IMR-90 (cell line): ENCODE data around the gene PHF11. TPM values are rescaled to one million over a fixed set of nuclear protein-coding genes. Genes with fewer than 3 reads are reported as not detected.

ENCODE experiments used
- ATAC-seq: fragments of 200-7000 bp; cut with Tn5 transposase; 2 replicates; pipeline ENCODE4 v1.9.1; 2020; ENCODE audit warnings: low read depth, mild to moderate bottlenecking, moderate library complexity
- BruUV-seq: library from RNA; stranded (reverse); fragments of 400-500 nt; replicated peaks from 2 replicates; lab custom pipeline; 2021; lab: Mats Ljungman, UMichigan
- CTCF ChIA-PET: fragments of 300-600 bp; formaldehyde crosslinking; extraction: SDS; loops from one replicate; lab custom pipeline; 2021; ENCODE audit warnings: antibody characterized with exemption; lab: Yijun Ruan, JAX
- POLR2A ChIA-PET: fragments of 300-600 bp; sonication (Branson Sonifier 250); formaldehyde crosslinking; loops from one replicate; lab custom pipeline; 2022; ENCODE audit warnings: antibody characterized with exemption; ENCODE audit not compliant: unreplicated experiment; lab: Charles Lee
- DNase-seq: peaks from one replicate; pipeline ENCODE4 v3.0.0; 2013
- H2AFZ ChIP-seq: replicated peaks from 2 replicates; pipeline ENCODE3; 2013; ENCODE audit warnings: low read length, mild to moderate bottlenecking; ENCODE audit not compliant: poor library complexity
- H2AK5ac ChIP-seq: 2 replicates; pipeline ENCODE4 v1.6.1; 2013; ENCODE audit warnings: low read depth, low read length, inconsistent platforms
- H2AK9ac ChIP-seq: replicated peaks from 2 replicates; pipeline ENCODE3; 2013; ENCODE audit warnings: mild to moderate bottlenecking, low read depth, low read length, moderate library complexity; ENCODE audit not compliant: poor library complexity
- H2BK120ac ChIP-seq: 2 replicates; pipeline ENCODE4 v1.6.1; 2013; ENCODE audit warnings: low read depth, low read length, inconsistent platforms
- H2BK15ac ChIP-seq: 3 replicates; pipeline ENCODE4 v1.6.1; 2013; ENCODE audit warnings: low read depth, low read length, inconsistent platforms
- H2BK20ac ChIP-seq: 2 replicates; pipeline ENCODE4 v1.6.1; 2013; ENCODE audit warnings: low read depth, mild to moderate bottlenecking, inconsistent platforms, low read length, moderate library complexity
- H2BK5ac ChIP-seq: 2 replicates; pipeline ENCODE4 v1.6.1; 2013; ENCODE audit warnings: mild to moderate bottlenecking, low read depth, low read length, inconsistent platforms; ENCODE audit not compliant: poor library complexity, severe bottlenecking
- H3K14ac ChIP-seq: replicated peaks from 2 replicates; pipeline ENCODE4 v1.6.1; 2013; ENCODE audit warnings: low read depth, low read length, inconsistent platforms
- H3K18ac ChIP-seq: 2 replicates; pipeline ENCODE4 v1.6.1; 2013; ENCODE audit warnings: low read depth, low read length, control low read depth
- H3K23ac ChIP-seq: 2 replicates; pipeline ENCODE4 v1.6.1; 2013; ENCODE audit warnings: low read depth, low read length, inconsistent platforms
- H3K27ac ChIP-seq: 2 replicates; pipeline ENCODE4 v1.5.1; 2013; ENCODE audit warnings: mild to moderate bottlenecking, control low read depth, low read length; ENCODE audit not compliant: insufficient read depth
- H3K27me3 ChIP-seq: 2 replicates; pipeline ENCODE4 v1.6.1; 2013; ENCODE audit warnings: low read length; ENCODE audit not compliant: control insufficient read depth, insufficient read depth
- H3K36me3 ChIP-seq: 2 replicates; pipeline ENCODE4 v1.6.1; 2013; ENCODE audit warnings: low read length, mixed read lengths; ENCODE audit not compliant: control insufficient read depth, insufficient read depth
- H3K4ac ChIP-seq: 2 replicates; pipeline ENCODE4 v1.6.1; 2013; ENCODE audit warnings: low read depth, low read length, inconsistent platforms
- H3K4me1 ChIP-seq: 2 replicates; pipeline ENCODE4 v1.6.1; 2013; ENCODE audit warnings: low read length, mixed read lengths; ENCODE audit not compliant: control insufficient read depth, insufficient read depth
- H3K4me2 ChIP-seq: 2 replicates; pipeline ENCODE4 v1.6.1; 2013; ENCODE audit warnings: low read depth, mild to moderate bottlenecking, control low read depth, low read length, moderate library complexity
- H3K4me3 ChIP-seq: 2 replicates; pipeline ENCODE4 v1.5.1; 2013; ENCODE audit warnings: low read depth, mild to moderate bottlenecking, control low read depth, low read length, moderate library complexity; ENCODE audit not compliant: insufficient read depth
- H3K56ac ChIP-seq: 2 replicates; pipeline ENCODE4 v1.6.1; 2013; ENCODE audit warnings: low read length, inconsistent platforms; ENCODE audit not compliant: insufficient read depth; ENCODE audit errors: extremely low read depth
- H3K79me1 ChIP-seq, 2 experiments: 2 replicates each; pipeline ENCODE4 v1.6.1; 2013; ENCODE audit warnings: low read length in 2 of 2, inconsistent platforms in 1 of 2, low read depth in 1 of 2
- H3K9ac ChIP-seq: 2 replicates; pipeline ENCODE4 v1.6.1; 2013; ENCODE audit warnings: low read depth, low read length, control low read depth
- H3K9me1 ChIP-seq: 2 replicates; pipeline ENCODE4 v1.6.1; 2013; ENCODE audit warnings: low read length, inconsistent platforms; ENCODE audit not compliant: insufficient read depth
- H3K9me3 ChIP-seq: 2 replicates; pipeline ENCODE4 v1.6.1; 2013; ENCODE audit warnings: low read length; ENCODE audit not compliant: control insufficient read depth, insufficient read depth
- H4K20me1 ChIP-seq: 2 replicates; pipeline ENCODE4 v1.6.1; 2013; ENCODE audit warnings: low read length, inconsistent platforms; ENCODE audit not compliant: insufficient read depth
- H4K5ac ChIP-seq: 2 replicates; pipeline ENCODE4 v1.6.1; 2013; ENCODE audit warnings: mild to moderate bottlenecking, low read depth, low read length, control low read depth
- H4K8ac ChIP-seq, 2 experiments: 2 replicates each; pipeline ENCODE4 v1.6.1; 2013; ENCODE audit warnings: low read depth in 2 of 2, low read length in 2 of 2, control low read depth in 1 of 2, inconsistent platforms in 1 of 2
- H4K91ac ChIP-seq: 2 replicates; pipeline ENCODE4 v1.6.1; 2013; ENCODE audit warnings: low read depth, low read length, inconsistent platforms; ENCODE audit not compliant: insufficient read depth
- ELK1 ChIP-seq: fragments of 150-350 bp; IDR thresholded peaks from 2 replicates; pipeline ENCODE4 v1.6.1; 2016; ENCODE audit warnings: low read depth, mild to moderate bottlenecking, low read length, moderate library complexity, borderline replicate concordance
- MAFK ChIP-seq: IDR thresholded peaks from 2 replicates; pipeline ENCODE4 v1.6.1; 2012; ENCODE audit warnings: low read depth, low read length, improper control_type of control experiment
- MAZ ChIP-seq: IDR thresholded peaks from 2 replicates; pipeline ENCODE4 v1.6.1; 2012; ENCODE audit warnings: low read depth, mild to moderate bottlenecking, low read length, improper control_type of control experiment, moderate library complexity, borderline replicate concordance
- MXI1 ChIP-seq: IDR thresholded peaks from 2 replicates; pipeline ENCODE4 v1.6.1; 2012; ENCODE audit warnings: low read depth, mild to moderate bottlenecking, low read length, moderate library complexity, borderline replicate concordance
- NFE2L2 ChIP-seq: fragments of 150-350 bp; IDR thresholded peaks from 2 replicates; pipeline ENCODE4 v1.6.1; 2016; ENCODE audit warnings: low read depth, mild to moderate bottlenecking, low read length
- POLR2A ChIP-seq: IDR thresholded peaks from 2 replicates; pipeline ENCODE4 v1.6.1; 2012; ENCODE audit warnings: mild to moderate bottlenecking, low read depth, low read length
- RAD21 ChIP-seq: IDR thresholded peaks from 2 replicates; pipeline ENCODE4 v1.6.1; 2012; ENCODE audit warnings: low read length, improper control_type of control experiment
- RFX5 ChIP-seq: IDR thresholded peaks from 2 replicates; pipeline ENCODE4 v1.8.0; 2012; ENCODE audit warnings: low read depth, mild to moderate bottlenecking, low read length, moderate library complexity
- USF2 ChIP-seq: fragments of 150-350 bp; IDR thresholded peaks from 2 replicates; pipeline ENCODE4 v1.6.1; 2017; ENCODE audit warnings: mild to moderate bottlenecking, antibody characterized with exemption, low read length, low read depth
- WGBS, 2 experiments: methylation state at CpG; one replicate each; pipeline versions ENCODE4 v1.1.5 to v1.1.7; 2013; ENCODE audit warnings: missing lambda C conversion rate in 2 of 2; ENCODE audit not compliant: insufficient read length in 1 of 2; ENCODE audit errors: extremely low coverage in 2 of 2; 5-methylcytosine and 5-hydroxymethylcytosine counted together
- dilution Hi-C: fragments of 300-500 bp; cut with HindIII; formaldehyde crosslinking; loops from one replicate; pipeline ENCODE4 v1.14.3; 2018; ENCODE audit warnings: low sequenced_read_pairs; ENCODE audit not compliant: unreplicated experiment
- in situ Hi-C: fragments of 300-500 bp; cut with MboI; formaldehyde crosslinking; loops from 3 replicates; pipeline ENCODE4 v1.14.3; 2019; ENCODE audit warnings: low sequenced_read_pairs, inconsistent platforms, mixed read lengths
- intact Hi-C: fragments of 100-400 bp; cut with micrococcal nuclease; formaldehyde crosslinking; loops from 2 replicates; pipeline ENCODE4 v1.10.0; 2022
- polyA plus RNA-seq, 3 experiments: library from polyadenylated mRNA; depleted of rRNA; stranded (reverse); fragments of >200 nt; gene quantifications; 2 replicates each; pipeline ENCODE4 v1.2.3, GENCODE V29; 2012; ENCODE audit warnings: low replicate concordance in 1 of 3
- total RNA-seq: library from RNA; depleted of rRNA; stranded (reverse); fragments of >200 nt; gene quantifications from 2 replicates; pipeline ENCODE4 v1.2.3, GENCODE V29; 2012

PHF11 gene
- total and polyA plus RNA-seq, 2 of the 4 experiments (the other 2 are of a cell fraction) = 3.9 to 15.4 TPM

GRCh38 chr13:49502954-49503353, 7.2 kb downstream of the PHF11 start:
- peak overlapping the region; percentile 77; the same call in 1 of the 2 replicates for H2BK20ac ChIP-seq
- peak overlapping the region; percentile 63 for H2BK5ac ChIP-seq
- peak overlapping the region; percentile 88 for H3K14ac ChIP-seq
- dilution Hi-C loops = no loop called here
- peak overlapping the region; percentile 7; the same call in 1 of the 2 replicates for H3K23ac ChIP-seq
- peak overlapping the region; percentile 24 for H4K5ac ChIP-seq
- ChIA-PET CTCF (interaction anchor here (0.8 to 0.9 kb wide), 2 partner anchors 55 kb away, joined by 3 read pairs; no protein-coding TSS in a partner anchor), POLR2A (no interaction called here)
- H3K79me1 ChIP-seq = peaks cover 11 to 38% of the 10 kb centered on the region in 2 experiments
- peak overlapping the region; percentile 57 for H2AK5ac ChIP-seq
- H4K20me1 ChIP-seq = no peaks in the 10 kb centered on the region
- H3K9me1 ChIP-seq = peaks cover 20% of the 10 kb centered on the region
- H3K4me1 ChIP-seq = peaks cover 12% of the 10 kb centered on the region
- in situ Hi-C loops = no loop called here
- ATAC-seq = no peak
- H3K4ac ChIP-seq = peak overlapping the region; percentile 85
- H3K18ac ChIP-seq = peak overlapping the region; percentile 68
- BruUV-seq = no TSS peak
- H2AFZ ChIP-seq = peak overlapping the region; percentile 80
- H3K27me3 ChIP-seq = no peaks in the 10 kb centered on the region
- peak overlapping the region; percentile 2; the same call in 1 of the 2 replicates for H3K9ac ChIP-seq
- H2AK9ac ChIP-seq = peak overlapping the region; percentile 21
- DNase-seq = peak; percentile 77
- peaks cover 3% of the 10 kb centered on the region for H3K36me3 ChIP-seq
- peak overlapping the region; percentile 25 for H3K27ac ChIP-seq
- H4K8ac ChIP-seq = peak overlapping the region; percentile 17 to 72; a peak in 3 of 4 replicates
- peak overlapping the region; percentile 33; the same call in 1 of the 3 replicates for H2BK15ac ChIP-seq
- no peaks in the 10 kb centered on the region for H3K9me3 ChIP-seq
- peak overlapping the region; percentile 18; the same call in 1 of the 2 replicates for H3K4me2 ChIP-seq
- peak overlapping the region; percentile 84 for H2BK120ac ChIP-seq
- TF ChIP-seq MXI1 (no peak), RAD21 (no peak), MAFK (no peak), POLR2A (no peak), MAZ (no peak), NFE2L2 (no peak), USF2 (no peak), ELK1 (no peak), RFX5 (no peak)
- intact Hi-C loops = no loop called here
- no peak overlapping the region for H3K4me3 ChIP-seq
- WGBS, 2 experiments = 42% methylated on average over 7 of the region's 9 CpGs; no CpG with 5 or more reads in 1 of the 2 experiments
- no peak overlapping the region for H3K56ac ChIP-seq
- H4K91ac ChIP-seq = peak overlapping the region; percentile 26
